Tibial artery (tissue), 4 donors: ENCODE results near the gene SMIM7.

Experiments used
- DNase-seq, 2 donors: peaks; one replicate each; pipeline ENCODE4 v3.0.0-alpha.2; 2019
- H3K27ac ChIP-seq, 2 donors: fragments of 200-600 bp; sonication (generic) in 1 of 2; 1 replicate in 1 of 2; 2 replicates in 1 of 2; pipeline ENCODE4 v1.5.1; 2018 to 2019; ENCODE audit warnings: mild to moderate bottlenecking in 1 of 2
- H3K27me3 ChIP-seq, 2 donors: fragments of 200-600 bp; sonication (generic) in 1 of 2; one replicate each; pipeline versions ENCODE4 v1.5.1 to v1.6.0; 2016 to 2019
- H3K36me3 ChIP-seq, 3 donors: fragments of 200-600 bp; sonication (generic) in 2 of 3; one replicate each; pipeline ENCODE4 v1.5.1; 2016 to 2019; ENCODE audit warnings: mild to moderate bottlenecking in 2 of 3
- H3K4me1 ChIP-seq, 4 donors: fragments of 200-600 bp; sonication (generic) in 2 of 4; 1 replicate in 3 of 4; 2 replicates in 1 of 4; pipeline ENCODE4 v1.5.1; 2016 to 2019
- H3K4me3 ChIP-seq, 2 donors: fragments of 200-600 bp; sonication (generic) in 1 of 2; 1 replicate in 1 of 2; 2 replicates in 1 of 2; pipeline ENCODE4 v1.5.1; 2018 to 2019; ENCODE audit warnings: mild to moderate bottlenecking in 2 of 2
- H3K9me3 ChIP-seq, 3 donors: fragments of 200-600 bp; sonication (generic) in 1 of 3; one replicate each; pipeline ENCODE4 v1.5.1; 2016 to 2019
- CTCF ChIP-seq, 2 experiments: fragments of 200-600 bp in 1 of 2; fragments of 450-650 bp in 1 of 2; IDR thresholded peaks; one replicate each; pipeline ENCODE4 v1.5.1; 2017 to 2019; ENCODE audit warnings: antibody characterized with exemption in 2 of 2, mild to moderate bottlenecking in 1 of 2, moderate library complexity in 1 of 2
- intact Hi-C: fragments of 100-400 bp; cut with DNase I; formaldehyde crosslinking; loops from one replicate; pipeline ENCODE4 v1.15.0; 2023; ENCODE audit warnings: low total_unique reads

Gene SMIM7

GRCh38 chr19:16631465-16631864, 28.5 kb downstream of the SMIM7 start:
- Histone ChIP-seq H3K27ac (no peak overlapping the region), H3K4me3 (no peak overlapping the region), H3K36me3 (peaks cover 0 to 45% (median 8%) of the 10 kb centered on the region in 3 donors), H3K27me3 (no peaks in the 10 kb centered on the region), H3K9me3 (no peaks in the 10 kb centered on the region), H3K4me1 (peaks cover 0 to 24% (median 17%) of the 10 kb centered on the region in 4 donors)
- no peak for TF ChIP-seq CTCF (IDR thresholded peaks at IDR 0.05)
- intact Hi-C loops, result no loop called here
- DNase-seq, result no peak

GRCh38 chr19:16628984-16629691, 30.8 kb downstream of the SMIM7 start:
- Histone ChIP-seq H3K27me3 (no peaks in the 10 kb centered on the region), H3K27ac (peak overlapping the region; percentile 80 to 88), H3K36me3 (peaks cover 0 to 41% (median 11%) of the 10 kb centered on the region in 3 donors), H3K4me1 (peaks cover 0 to 42% (median 31%) of the 10 kb centered on the region in 4 donors), H3K9me3 (no peaks in the 10 kb centered on the region), H3K4me3 (peak overlapping the region; percentile 65 to 86)
- DNase-seq, result peak in 1 of 2 donors; percentile 39
- intact Hi-C loops, result loop anchor here (2.0 kb wide), 1 partner anchor 32 kb away; the partner anchor contains the start of genes SMIM7 and TMEM38A
- no peak for TF ChIP-seq CTCF (IDR thresholded peaks at IDR 0.05)

GRCh38 chr19:16628183-16628983, 31.6 kb downstream of the SMIM7 start, which contains the start of gene MED26:
Gene MED26, minus strand, starts transcription at chr19:16628204. Its CDS starts 261 bp downstream, at chr19:16627943.
- intact Hi-C loops, result loop anchor here (2.0 kb wide), 1 partner anchor 32 kb away; the partner anchor contains the start of genes SMIM7 and TMEM38A

DNA sequence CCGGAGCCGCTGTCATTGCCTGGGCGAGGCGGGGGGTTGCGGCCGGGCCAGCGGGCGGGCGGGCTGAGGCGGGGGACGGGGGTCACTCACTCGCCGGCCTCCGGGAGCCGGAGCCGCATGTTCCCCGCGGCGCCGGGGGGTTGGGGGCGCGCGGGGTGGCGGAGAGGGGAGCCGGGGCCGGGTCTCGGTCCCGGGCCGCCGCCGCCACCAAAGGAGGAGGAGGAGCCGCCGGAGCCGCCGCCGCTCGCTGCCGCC, 32.1 kb downstream of the SMIM7 start:
- intact Hi-C loops, result loop anchor here (2.0 kb wide), 2 partner anchors 33 to 55 kb away; partner anchors contain the start of genes SLC35E1, SMIM7 and TMEM38A
- DNase-seq, result peak in 1 of 2 donors; percentile 24
- H3K27me3 ChIP-seq, result no peaks in the 10 kb centered on the region
- peak overlapping the region; percentile 80 to 81 for H3K27ac ChIP-seq
- no peaks in the 10 kb centered on the region for H3K9me3 ChIP-seq
- peaks cover 0 to 42% (median 31%) of the 10 kb centered on the region in 4 donors for H3K4me1 ChIP-seq
- no peak for TF ChIP-seq CTCF (IDR thresholded peaks at IDR 0.05)
- peak overlapping the region; percentile 65 to 86 for H3K4me3 ChIP-seq
- H3K36me3 ChIP-seq, result peaks cover 0 to 30% (median 12%) of the 10 kb centered on the region in 3 donors

More at GRCh38 chr19:16628183-16628983, 31.6 kb downstream of the SMIM7 start, which contains the start of gene MED26:
- DNase-seq, result peak; percentile 94 to 97
- no peaks in the 10 kb centered on the region for H3K27me3 ChIP-seq
- H3K4me1 ChIP-seq, result peaks cover 0 to 42% (median 31%) of the 10 kb centered on the region in 4 donors
- no peak for TF ChIP-seq CTCF (IDR thresholded peaks at IDR 0.05)
- H3K27ac ChIP-seq, result peak within 1 kb of the TSS; percentile 80 to 88
- H3K4me3 ChIP-seq, result peak within 1 kb of the TSS; percentile 65 to 86
- H3K9me3 ChIP-seq, result no peaks in the 10 kb centered on the region
- peaks cover 0 to 35% (median 12%) of the 10 kb centered on the region in 3 donors for H3K36me3 ChIP-seq

GRCh38 chr19:16627193-16627927, 32.6 kb downstream of the SMIM7 start:
- TF ChIP-seq CTCF (IDR thresholded peaks at IDR 0.05), result no peak
- Histone ChIP-seq H3K36me3 (peaks cover 0 to 26% (median 12%) of the 10 kb centered on the region in 3 donors), H3K4me1 (peaks cover 0 to 43% (median 31%) of the 10 kb centered on the region in 4 donors), H3K27ac (peak overlapping the region; percentile 80 to 81), H3K27me3 (no peaks in the 10 kb centered on the region), H3K4me3 (peak overlapping the region; percentile 65 to 86), H3K9me3 (no peaks in the 10 kb centered on the region)
- intact Hi-C loops, result loop anchor here (2.0 kb wide), 1 partner anchor 55 kb away; the partner anchor contains the start of gene SLC35E1
- peak in 1 of 2 donors; percentile 70 for DNase-seq
